Liver (tissue), 9 donors: ENCODE data around the gene NTN1. TPM values are rescaled to one million over a fixed set of nuclear protein-coding genes. Genes with fewer than 3 reads are reported as not detected.

Experiments
- DNase-seq: peaks from one replicate; pipeline ENCODE4 v3.0.0-alpha.2; 2017; ENCODE audit warnings: low spot score
- H3K27ac ChIP-seq, 2 donors: one replicate each; pipeline ENCODE4 v1.7.0; 2013; ENCODE audit warnings: inconsistent platforms in 2 of 2, low read length in 2 of 2, control low read depth in 1 of 2, low read depth in 1 of 2, mild to moderate bottlenecking in 1 of 2
- H3K27me3 ChIP-seq, 4 donors: one replicate each; pipeline versions ENCODE4 v1.6.1 to v1.7.0; 2013; ENCODE audit warnings: low read length in 3 of 4, inconsistent platforms in 1 of 4, mild to moderate bottlenecking in 1 of 4, moderate library complexity in 1 of 4; ENCODE audit not compliant: control insufficient read depth in 4 of 4, insufficient read depth in 4 of 4
- H3K36me3 ChIP-seq, 4 donors: one replicate each; pipeline versions ENCODE4 v1.6.1 to v1.7.0; 2013; ENCODE audit warnings: low read length in 3 of 4, mild to moderate bottlenecking in 3 of 4, low read depth in 1 of 4, moderate library complexity in 1 of 4; ENCODE audit not compliant: control insufficient read depth in 4 of 4, insufficient read depth in 3 of 4
- H3K4me1 ChIP-seq, 4 donors: one replicate each; pipeline versions ENCODE4 v1.6.1 to v1.7.0; 2013; ENCODE audit warnings: low read length in 3 of 4, mild to moderate bottlenecking in 3 of 4, moderate library complexity in 1 of 4; ENCODE audit not compliant: control insufficient read depth in 4 of 4, insufficient read depth in 4 of 4
- H3K4me3 ChIP-seq, 3 donors: one replicate each; pipeline versions ENCODE4 v1.6.1 to v1.7.0; 2013; ENCODE audit warnings: low read length in 3 of 3, control low read depth in 1 of 3, low read depth in 1 of 3, mild to moderate bottlenecking in 1 of 3
- H3K9ac ChIP-seq, 2 donors: one replicate each; pipeline ENCODE4 v1.7.0; 2013; ENCODE audit warnings: low read length in 2 of 2, mild to moderate bottlenecking in 2 of 2, moderate library complexity in 2 of 2, control low read depth in 1 of 2, low read depth in 1 of 2
- H3K9me3 ChIP-seq, 4 donors: one replicate each; pipeline versions ENCODE4 v1.6.1 to v1.7.0; 2013; ENCODE audit warnings: low read length in 3 of 4; ENCODE audit not compliant: control insufficient read depth in 4 of 4
- ATF3 ChIP-seq: IDR thresholded peaks from 2 replicates; pipeline ENCODE4 v1.6.1; 2016; ENCODE audit warnings: antibody characterized with exemption
- CTCF ChIP-seq: fragments of 150-350 bp; IDR thresholded peaks from 2 replicates; pipeline ENCODE4 v1.5.1; 2017; ENCODE audit warnings: improper control_type of control experiment, low read depth, low read length; ENCODE audit not compliant: missing input control
- EGR1 ChIP-seq, 2 donors: IDR thresholded peaks; 2 replicates each; pipeline ENCODE4 v1.6.1; 2016 to 2018; ENCODE audit warnings: antibody characterized with exemption in 2 of 2, low read depth in 2 of 2
- FOXA1 ChIP-seq: IDR thresholded peaks from 2 replicates; pipeline ENCODE4 v1.6.1; 2016; ENCODE audit warnings: antibody characterized with exemption
- FOXA2 ChIP-seq: IDR thresholded peaks from 2 replicates; pipeline ENCODE4 v1.6.1; 2016; ENCODE audit warnings: antibody characterized with exemption
- GABPA ChIP-seq, 2 donors: IDR thresholded peaks in 1 of 2; conservative IDR thresholded peaks in 1 of 2; 2 replicates each; pipeline ENCODE4 v1.6.1; 2016; ENCODE audit warnings: antibody characterized with exemption in 2 of 2, mild to moderate bottlenecking in 1 of 2, moderate library complexity in 1 of 2
- HNF4A ChIP-seq, 2 donors: conservative IDR thresholded peaks; 2 replicates each; pipeline ENCODE4 v1.6.1; 2016; ENCODE audit warnings: antibody characterized with exemption in 2 of 2, mild to moderate bottlenecking in 2 of 2
- HNF4G ChIP-seq: IDR thresholded peaks from 2 replicates; pipeline ENCODE4 v1.6.1; 2016; ENCODE audit warnings: antibody characterized with exemption
- JUND ChIP-seq, 2 donors: IDR thresholded peaks; 2 replicates each; pipeline ENCODE4 v1.6.1; 2016; ENCODE audit warnings: antibody characterized with exemption in 2 of 2
- NR2F2 ChIP-seq: IDR thresholded peaks from 2 replicates; pipeline ENCODE4 v1.6.1; 2016; ENCODE audit warnings: antibody characterized with exemption
- RAD21 ChIP-seq, 2 donors: IDR thresholded peaks; 2 replicates each; pipeline ENCODE4 v1.6.1; 2016; ENCODE audit warnings: antibody characterized with exemption in 2 of 2, mild to moderate bottlenecking in 2 of 2
- RXRA ChIP-seq, 2 donors: IDR thresholded peaks; 2 replicates each; pipeline ENCODE4 v1.6.1; 2017 to 2018; ENCODE audit warnings: antibody characterized with exemption in 2 of 2, mild to moderate bottlenecking in 1 of 2
- SP1 ChIP-seq: IDR thresholded peaks from 2 replicates; pipeline ENCODE4 v1.6.1; 2018; ENCODE audit warnings: antibody characterized with exemption, mild to moderate bottlenecking
- TAF1 ChIP-seq: conservative IDR thresholded peaks from 2 replicates; pipeline ENCODE4 v1.6.1; 2016; ENCODE audit warnings: antibody characterized with exemption, mild to moderate bottlenecking
- YY1 ChIP-seq: IDR thresholded peaks from 2 replicates; pipeline ENCODE4 v1.6.1; 2016; ENCODE audit warnings: antibody characterized with exemption, mild to moderate bottlenecking
- ZBTB33 ChIP-seq: IDR thresholded peaks from 2 replicates; pipeline ENCODE4 v1.6.1; 2016; ENCODE audit warnings: antibody characterized with exemption
- WGBS: extraction: QIAGEN DNeasy Blood & Tissue Kit; methylation state at CpG from one replicate; pipeline ENCODE4 v1.1.7; 2013; 5-methylcytosine and 5-hydroxymethylcytosine counted together
- polyA plus RNA-seq, 2 donors: library from polyadenylated mRNA; stranded (reverse) in 1 of 2; unstranded in 1 of 2; fragments of 200-250 nt in 1 of 2; fragments of >200 nt in 1 of 2; fragmentation: Nextera tagmentation in 1 of 2; extraction: Ambion mirVana in 1 of 2; gene quantifications; one replicate each; pipeline versions ENCODE4 v1.2.1 to v1.2.3, GENCODE V29; 2013 to 2015
- total RNA-seq, 2 donors: library from RNA; depleted of rRNA; stranded (reverse); fragments of >200 nt; gene quantifications; one replicate each; pipeline ENCODE4 v1.2.3, GENCODE V29; 2014
- TF ChIP-seq, protein P1 (sequence below): IDR thresholded peaks from 2 replicates; pipeline ENCODE4 v1.6.1; 2016; ENCODE audit warnings: antibody characterized with exemption, mild to moderate bottlenecking
- TF ChIP-seq, protein P2 (sequence below): IDR thresholded peaks from 2 replicates; pipeline ENCODE4 v1.6.1; 2016; ENCODE audit warnings: antibody characterized with exemption
- donor health status: healthy.
- donor health status: healthy.
- donor health status: healthy.
- donor health status: healthy.
- donor health status: healthy.

NTN1 gene
- total and polyA plus RNA-seq, 4 donors: 0.14 to 8.7 (median 4.3) TPM

DNA sequence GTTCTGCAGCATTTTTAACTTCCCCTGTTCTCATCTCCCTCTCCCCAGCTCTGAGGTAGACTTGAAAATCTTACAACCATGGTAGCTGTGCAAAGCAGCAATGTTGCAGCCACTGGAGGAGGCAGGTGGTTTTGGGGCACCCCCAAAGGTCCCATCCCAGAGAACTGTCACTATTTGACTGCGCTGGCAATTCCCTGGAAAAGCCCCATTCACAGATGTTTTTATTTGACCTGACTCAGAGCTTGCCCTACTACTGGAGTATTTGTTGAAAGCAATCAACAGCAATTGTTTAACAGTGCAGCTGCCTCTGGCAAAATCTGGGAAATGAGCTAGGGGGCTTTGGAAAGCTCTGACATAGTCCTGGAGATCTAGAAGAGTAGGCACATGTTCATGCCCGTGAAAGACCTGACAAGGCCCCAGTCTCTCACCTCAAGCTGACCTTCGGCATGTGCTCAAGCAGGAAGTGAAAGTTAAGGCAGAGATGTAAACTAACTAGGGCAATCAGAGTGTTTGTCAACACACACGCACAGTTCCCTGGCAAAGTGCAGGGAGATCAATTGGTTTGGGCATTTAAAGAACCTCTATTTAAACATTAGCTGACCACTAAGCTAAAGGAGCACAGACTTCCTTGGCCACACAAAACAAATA, 36.1 kb upstream of the NTN1 start:
- Histone ChIP-seq H3K4me3 (no peak overlapping the region), H3K36me3 (no peaks in the 10 kb centered on the region), H3K9me3 (peaks cover 0 to 6% (median 1%) of the 10 kb centered on the region in 4 donors), H3K27ac (peak overlapping the region in 1 of 2 donors; percentile 42), H3K27me3 (no peaks in the 10 kb centered on the region), H3K9ac (no peak overlapping the region), H3K4me1 (peaks cover 0 to 9% (median under 1%) of the 10 kb centered on the region in 4 donors)
- no peak for TF ChIP-seq YY1
- no peak for TF ChIP-seq CTCF
- TF ChIP-seq FOXA2: no peak
- no peak for TF ChIP-seq ATF3
- TF ChIP-seq EGR1 (IDR thresholded peaks at IDR 0.05; ENCODE audit: low read depth in 2 of 2): no peak
- TF ChIP-seq HNF4A (conservative IDR thresholded peaks at IDR 0.05): no peak
- no peak for TF ChIP-seq NR2F2
- TF ChIP-seq GABPA (IDR thresholded peaks at IDR 0.05 in 1 of 2, conservative IDR thresholded peaks at IDR 0.05 in 1 of 2): no peak
- peak; percentile 52 to 56 for TF ChIP-seq RXRA (IDR thresholded peaks at IDR 0.05)
- TF ChIP-seq, protein P1, sequence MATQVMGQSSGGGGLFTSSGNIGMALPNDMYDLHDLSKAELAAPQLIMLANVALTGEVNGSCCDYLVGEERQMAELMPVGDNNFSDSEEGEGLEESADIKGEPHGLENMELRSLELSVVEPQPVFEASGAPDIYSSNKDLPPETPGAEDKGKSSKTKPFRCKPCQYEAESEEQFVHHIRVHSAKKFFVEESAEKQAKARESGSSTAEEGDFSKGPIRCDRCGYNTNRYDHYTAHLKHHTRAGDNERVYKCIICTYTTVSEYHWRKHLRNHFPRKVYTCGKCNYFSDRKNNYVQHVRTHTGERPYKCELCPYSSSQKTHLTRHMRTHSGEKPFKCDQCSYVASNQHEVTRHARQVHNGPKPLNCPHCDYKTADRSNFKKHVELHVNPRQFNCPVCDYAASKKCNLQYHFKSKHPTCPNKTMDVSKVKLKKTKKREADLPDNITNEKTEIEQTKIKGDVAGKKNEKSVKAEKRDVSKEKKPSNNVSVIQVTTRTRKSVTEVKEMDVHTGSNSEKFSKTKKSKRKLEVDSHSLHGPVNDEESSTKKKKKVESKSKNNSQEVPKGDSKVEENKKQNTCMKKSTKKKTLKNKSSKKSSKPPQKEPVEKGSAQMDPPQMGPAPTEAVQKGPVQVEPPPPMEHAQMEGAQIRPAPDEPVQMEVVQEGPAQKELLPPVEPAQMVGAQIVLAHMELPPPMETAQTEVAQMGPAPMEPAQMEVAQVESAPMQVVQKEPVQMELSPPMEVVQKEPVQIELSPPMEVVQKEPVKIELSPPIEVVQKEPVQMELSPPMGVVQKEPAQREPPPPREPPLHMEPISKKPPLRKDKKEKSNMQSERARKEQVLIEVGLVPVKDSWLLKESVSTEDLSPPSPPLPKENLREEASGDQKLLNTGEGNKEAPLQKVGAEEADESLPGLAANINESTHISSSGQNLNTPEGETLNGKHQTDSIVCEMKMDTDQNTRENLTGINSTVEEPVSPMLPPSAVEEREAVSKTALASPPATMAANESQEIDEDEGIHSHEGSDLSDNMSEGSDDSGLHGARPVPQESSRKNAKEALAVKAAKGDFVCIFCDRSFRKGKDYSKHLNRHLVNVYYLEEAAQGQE: no peak
- no peak for TF ChIP-seq FOXA1
- TF ChIP-seq JUND (IDR thresholded peaks at IDR 0.05): no peak
- TF ChIP-seq HNF4G: no peak
- TF ChIP-seq SP1: peak; percentile 26
- no peak for TF ChIP-seq TAF1
- TF ChIP-seq, protein P2, sequence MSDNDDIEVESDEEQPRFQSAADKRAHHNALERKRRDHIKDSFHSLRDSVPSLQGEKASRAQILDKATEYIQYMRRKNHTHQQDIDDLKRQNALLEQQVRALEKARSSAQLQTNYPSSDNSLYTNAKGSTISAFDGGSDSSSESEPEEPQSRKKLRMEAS: peak; percentile 3
- TF ChIP-seq RAD21 (IDR thresholded peaks at IDR 0.05): no peak
- TF ChIP-seq ZBTB33: no peak
- DNase-seq: no peak
- 38% methylated on average over 4 of the region's 4 CpGs for WGBS
